OCI-LY1 (cell line): ENCODE measurements around the gene GNAZ.

Experiments used
- H2AFZ ChIP-seq: fragments of 200-600 bp; sonication (generic), shearing (Covaris generic); 2 replicates; pipeline ENCODE4 v1.6.0; 2014; ENCODE audit warnings: antibody characterized with exemption, mild to moderate bottlenecking, low read length
- H3F3A ChIP-seq: fragments of 200-600 bp; sonication (generic), shearing (Covaris generic); 2 replicates; pipeline ENCODE4 v1.6.0; 2014; ENCODE audit warnings: mild to moderate bottlenecking, antibody characterized with exemption, low read length, moderate library complexity; ENCODE audit not compliant: insufficient read depth
- H3K27ac ChIP-seq: fragments of 200-600 bp; sonication (generic); 2 replicates; pipeline ENCODE4 v1.5.1; 2014; ENCODE audit warnings: low read length, mixed run types, mild to moderate bottlenecking, low read depth; ENCODE audit not compliant: poor library complexity, severe bottlenecking
- H3K27me3 ChIP-seq: fragments of 200-600 bp; sonication (generic); 2 replicates; pipeline ENCODE4 v1.6.0; 2014; ENCODE audit warnings: antibody characterized with exemption, mild to moderate bottlenecking, low read length, moderate library complexity; ENCODE audit not compliant: insufficient read depth
- H3K36me3 ChIP-seq: fragments of 200-600 bp; sonication (generic); 2 replicates; pipeline ENCODE4 v1.6.1; 2014; ENCODE audit warnings: mild to moderate bottlenecking, antibody characterized with exemption, low read length, moderate library complexity, mixed read lengths; ENCODE audit not compliant: insufficient read depth
- H3K4me1 ChIP-seq: fragments of 200-600 bp; sonication (generic); 2 replicates; pipeline ENCODE4 v1.5.1; 2014; ENCODE audit warnings: mild to moderate bottlenecking, low read length, moderate library complexity; ENCODE audit not compliant: insufficient read depth, severe bottlenecking
- H3K4me2 ChIP-seq: fragments of 200-600 bp; sonication (generic), shearing (Covaris generic); 2 replicates; pipeline ENCODE4 v1.6.1; 2014; ENCODE audit warnings: low read length
- H3K4me3 ChIP-seq: fragments of 200-600 bp; sonication (generic); 2 replicates; pipeline ENCODE4 v1.5.1; 2014; ENCODE audit warnings: low read length, low read depth, mild to moderate bottlenecking, mixed read lengths; ENCODE audit not compliant: poor library complexity, severe bottlenecking
- H3K79me2 ChIP-seq: fragments of 200-600 bp; shearing (Covaris generic); 2 replicates; pipeline ENCODE4 v1.6.1; 2016; ENCODE audit warnings: mixed run types, low read length, mixed read lengths; ENCODE audit not compliant: insufficient read depth
- H3K9ac ChIP-seq: fragments of 200-600 bp; sonication (generic), shearing (Covaris generic); 2 replicates; pipeline ENCODE4 v1.6.1; 2014; ENCODE audit warnings: mild to moderate bottlenecking, low read length, mixed read lengths
- H3K9me2 ChIP-seq: fragments of 200-600 bp; sonication (generic), shearing (Covaris generic); 2 replicates; pipeline ENCODE4 v1.6.1; 2014; ENCODE audit warnings: low read depth, mild to moderate bottlenecking, low read length, mixed read lengths
- H3K9me3 ChIP-seq: fragments of 200-600 bp; shearing (Covaris generic); 2 replicates; pipeline ENCODE4 v1.6.1; 2014; ENCODE audit warnings: low read length, mixed read lengths
- H4K20me1 ChIP-seq: fragments of 200-600 bp; sonication (generic), shearing (Covaris generic); 2 replicates; pipeline ENCODE4 v1.6.0; 2016; ENCODE audit warnings: mild to moderate bottlenecking, low read length; ENCODE audit not compliant: insufficient read depth
- EZH2 ChIP-seq: fragments of 200-600 bp; sonication (generic), shearing (Covaris generic); IDR thresholded peaks from 2 replicates; pipeline ENCODE4 v1.8.0; 2017; ENCODE audit warnings: borderline replicate concordance, mixed run types, mild to moderate bottlenecking, antibody characterized with exemption, low read length, moderate library complexity, mixed read lengths
- TF ChIP-seq, protein P1 (sequence below): fragments of 200-600 bp; sonication (generic), shearing (Covaris generic); IDR thresholded peaks from 2 replicates; pipeline ENCODE4 v1.5.1; 2017; ENCODE audit warnings: mild to moderate bottlenecking, antibody characterized with exemption, low read length, moderate library complexity, mixed read lengths

GNAZ gene

DNA sequence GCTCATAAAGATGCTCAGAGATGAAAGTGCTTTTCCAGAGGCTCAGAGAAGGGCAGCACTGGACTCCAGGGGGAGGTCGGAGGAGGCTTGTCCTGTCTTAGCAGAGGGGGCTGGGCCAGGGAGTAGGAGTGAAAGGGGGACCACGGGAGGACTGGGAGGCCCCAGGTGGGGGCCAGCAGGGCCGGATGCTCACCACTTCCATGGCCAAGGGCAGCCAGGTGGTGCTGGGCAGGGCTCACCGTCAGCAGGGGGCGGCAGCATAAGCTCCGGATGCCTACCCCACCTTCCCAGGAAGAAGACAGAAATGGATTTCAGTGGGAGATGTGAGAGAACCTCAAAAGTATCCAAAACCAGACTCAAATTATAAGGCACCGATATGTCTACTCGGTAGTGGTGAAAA lies 86.0 kb downstream of the GNAZ start:
- no peaks in the 10 kb centered on the region for H3K79me2 ChIP-seq
- no peaks in the 10 kb centered on the region for H3F3A ChIP-seq
- H3K27me3 ChIP-seq = no peaks in the 10 kb centered on the region
- H3K4me3 ChIP-seq = no peak overlapping the region
- peaks cover 34% of the 10 kb centered on the region for H3K4me1 ChIP-seq
- no peak overlapping the region for H3K27ac ChIP-seq
- H3K4me2 ChIP-seq = peak overlapping the region; percentile 45
- H3K9me2 ChIP-seq = no peaks in the 10 kb centered on the region
- no peaks in the 10 kb centered on the region for H3K9me3 ChIP-seq
- no peaks in the 10 kb centered on the region for H3K36me3 ChIP-seq
- TF ChIP-seq, protein P1, sequence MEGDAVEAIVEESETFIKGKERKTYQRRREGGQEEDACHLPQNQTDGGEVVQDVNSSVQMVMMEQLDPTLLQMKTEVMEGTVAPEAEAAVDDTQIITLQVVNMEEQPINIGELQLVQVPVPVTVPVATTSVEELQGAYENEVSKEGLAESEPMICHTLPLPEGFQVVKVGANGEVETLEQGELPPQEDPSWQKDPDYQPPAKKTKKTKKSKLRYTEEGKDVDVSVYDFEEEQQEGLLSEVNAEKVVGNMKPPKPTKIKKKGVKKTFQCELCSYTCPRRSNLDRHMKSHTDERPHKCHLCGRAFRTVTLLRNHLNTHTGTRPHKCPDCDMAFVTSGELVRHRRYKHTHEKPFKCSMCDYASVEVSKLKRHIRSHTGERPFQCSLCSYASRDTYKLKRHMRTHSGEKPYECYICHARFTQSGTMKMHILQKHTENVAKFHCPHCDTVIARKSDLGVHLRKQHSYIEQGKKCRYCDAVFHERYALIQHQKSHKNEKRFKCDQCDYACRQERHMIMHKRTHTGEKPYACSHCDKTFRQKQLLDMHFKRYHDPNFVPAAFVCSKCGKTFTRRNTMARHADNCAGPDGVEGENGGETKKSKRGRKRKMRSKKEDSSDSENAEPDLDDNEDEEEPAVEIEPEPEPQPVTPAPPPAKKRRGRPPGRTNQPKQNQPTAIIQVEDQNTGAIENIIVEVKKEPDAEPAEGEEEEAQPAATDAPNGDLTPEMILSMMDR = no peak; the same call in 1 of the 2 replicates
- TF ChIP-seq EZH2 = no peak
- H3K9ac ChIP-seq = no peak overlapping the region; the same call in 1 of the 2 replicates
- no peaks in the 10 kb centered on the region for H4K20me1 ChIP-seq
- no peak overlapping the region for H2AFZ ChIP-seq

DNA sequence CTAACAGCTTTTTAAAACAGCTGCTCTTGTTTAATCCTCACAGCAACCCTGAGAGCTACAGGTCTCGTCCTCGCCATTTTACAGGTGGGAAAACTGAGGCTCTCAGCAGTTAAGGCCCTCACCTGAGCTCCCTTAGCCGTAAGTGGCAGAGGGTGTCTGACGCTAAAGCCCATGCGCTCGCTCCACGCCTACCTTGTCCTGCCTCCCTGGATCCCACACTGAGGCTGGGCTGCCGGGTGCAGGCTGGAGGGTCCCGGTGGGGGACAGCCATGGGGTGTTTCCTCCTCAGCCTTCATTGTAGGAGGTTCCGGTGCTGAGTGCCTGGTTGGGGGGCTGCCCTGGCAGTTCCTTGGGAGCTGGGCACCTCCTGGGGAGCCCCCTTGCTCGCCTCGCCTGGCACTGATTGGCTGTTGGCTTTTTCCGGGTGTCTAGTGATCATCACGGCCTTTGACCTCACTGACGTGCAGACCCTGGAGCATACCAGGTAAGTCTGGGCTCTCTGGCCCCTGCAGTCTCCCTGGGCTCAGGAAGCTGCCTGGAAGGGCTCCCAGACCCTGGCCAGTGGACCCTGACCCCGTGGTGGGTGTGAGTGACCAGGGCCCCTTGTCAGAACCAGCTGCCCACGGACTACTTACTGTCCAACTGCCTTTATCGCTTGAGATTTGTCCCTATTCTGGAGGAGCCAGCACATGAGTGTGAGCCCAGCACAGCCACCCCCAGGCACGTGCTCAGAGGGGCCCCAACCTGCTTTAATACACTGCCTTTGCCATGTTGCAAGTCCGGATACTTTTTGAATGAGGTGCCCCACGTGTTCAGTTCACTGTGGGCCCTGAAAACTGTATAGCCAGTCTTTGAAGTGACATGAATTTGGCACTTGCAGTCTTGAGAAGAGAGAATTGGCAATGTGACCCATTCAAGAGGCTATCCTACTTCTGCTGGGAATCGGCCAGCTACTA lies 87.5 kb downstream of the GNAZ start:
- Histone ChIP-seq H3K4me3 (no peak overlapping the region), H3K27ac (peak overlapping the region; percentile 17), H3K4me1 (peaks cover 27% of the 10 kb centered on the region), H3K79me2 (no peaks in the 10 kb centered on the region), H3K27me3 (no peaks in the 10 kb centered on the region), H3K4me2 (peak overlapping the region; percentile 45; the same call in 1 of the 2 replicates), H3K9ac (no peak overlapping the region), H3K36me3 (no peaks in the 10 kb centered on the region), H3K9me3 (no peaks in the 10 kb centered on the region), H3F3A (no peaks in the 10 kb centered on the region), H4K20me1 (no peaks in the 10 kb centered on the region), H3K9me2 (no peaks in the 10 kb centered on the region), H2AFZ (no peak overlapping the region)
- no peak for TF ChIP-seq EZH2
- TF ChIP-seq, protein P1 = no peak

DNA sequence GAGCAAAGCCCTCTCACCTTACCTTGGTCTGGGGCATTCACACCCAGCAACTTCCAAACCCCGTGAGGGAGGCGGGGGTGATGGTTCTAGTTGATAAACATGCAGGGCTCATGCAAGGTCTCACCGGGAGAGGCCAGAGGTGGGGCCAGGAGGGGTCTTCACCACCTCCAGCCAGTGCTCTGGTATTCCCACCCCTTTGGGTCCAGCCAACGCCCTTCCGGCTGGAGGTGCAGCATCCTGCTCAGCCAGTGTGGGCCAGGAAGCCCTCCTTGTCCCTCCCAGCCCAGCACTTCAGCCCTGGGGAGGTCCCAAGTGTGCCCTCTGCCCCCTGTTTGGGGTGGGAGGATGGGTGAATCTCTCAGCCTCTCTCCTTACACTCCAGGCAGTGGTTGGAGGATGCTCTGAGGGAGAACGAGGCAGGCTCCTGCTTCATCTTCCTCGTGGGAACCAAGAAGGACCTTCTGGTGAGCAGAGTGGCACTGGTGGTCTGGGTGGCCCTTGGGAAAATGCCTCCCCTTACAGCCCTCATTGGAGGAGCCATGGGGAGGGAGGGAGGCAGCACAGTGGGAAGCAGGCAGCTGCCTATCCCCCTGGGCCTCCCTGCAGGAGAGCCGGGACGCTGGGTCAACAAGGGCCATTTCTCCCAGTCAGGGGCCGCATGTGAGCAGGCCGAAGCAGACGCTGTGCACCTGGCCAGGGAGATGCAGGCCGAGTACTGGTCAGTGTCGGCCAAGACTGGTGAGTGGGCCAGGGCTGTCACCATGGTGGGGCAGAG lies 88.4 kb downstream of the GNAZ start:
- no peaks in the 10 kb centered on the region for H3K79me2 ChIP-seq
- H3K27ac ChIP-seq = no peak overlapping the region
- no peaks in the 10 kb centered on the region for H3K9me3 ChIP-seq
- H3K4me1 ChIP-seq = peaks cover 20% of the 10 kb centered on the region
- H4K20me1 ChIP-seq = no peaks in the 10 kb centered on the region
- no peak overlapping the region for H2AFZ ChIP-seq
- H3F3A ChIP-seq = no peaks in the 10 kb centered on the region
- H3K4me2 ChIP-seq = no peak overlapping the region
- H3K27me3 ChIP-seq = no peaks in the 10 kb centered on the region
- H3K9me2 ChIP-seq = no peaks in the 10 kb centered on the region
- TF ChIP-seq EZH2 = no peak
- TF ChIP-seq, protein P1 = no peak
- no peak overlapping the region for H3K4me3 ChIP-seq
- H3K9ac ChIP-seq = no peak overlapping the region
- no peaks in the 10 kb centered on the region for H3K36me3 ChIP-seq
